Neuronal stem cell (in vitro differentiated cells): ENCODE results near the gene NTF4.

Experiments used
- DNase-seq: peaks from one replicate; pipeline ENCODE4 v3.0.0-alpha.2; 2013; ENCODE audit warnings: low spot score
- H2AFZ ChIP-seq: one replicate; pipeline ENCODE4 v1.6.1; 2013; ENCODE audit warnings: mild to moderate bottlenecking, low read length, inconsistent platforms
- H2AK5ac ChIP-seq: 2 replicates; pipeline ENCODE4 v1.6.1; 2013; ENCODE audit warnings: low read depth, mild to moderate bottlenecking, inconsistent platforms, low read length, moderate library complexity, mixed read lengths
- H2BK120ac ChIP-seq: 2 replicates; pipeline ENCODE4 v1.6.1; 2013; ENCODE audit warnings: low read depth, mild to moderate bottlenecking, inconsistent platforms, low read length, moderate library complexity, mixed read lengths
- H2BK12ac ChIP-seq: one replicate; pipeline ENCODE4 v1.6.1; 2013; ENCODE audit warnings: low read length, inconsistent platforms
- H2BK15ac ChIP-seq: 2 replicates; pipeline ENCODE4 v1.6.1; 2013; ENCODE audit warnings: mild to moderate bottlenecking, low read length, inconsistent platforms, mixed read lengths
- H2BK5ac ChIP-seq: one replicate; pipeline ENCODE4 v1.6.1; 2013; ENCODE audit warnings: inconsistent platforms, mild to moderate bottlenecking, low read length, moderate library complexity
- H3K14ac ChIP-seq: one replicate; pipeline ENCODE4 v1.6.1; 2013; ENCODE audit warnings: low read length, inconsistent platforms
- H3K18ac ChIP-seq: 2 replicates; pipeline ENCODE4 v1.6.1; 2013; ENCODE audit warnings: low read length, inconsistent platforms
- H3K23ac ChIP-seq: 2 replicates; pipeline ENCODE4 v1.6.1; 2013; ENCODE audit warnings: low read depth, mild to moderate bottlenecking, mixed read lengths, low read length, inconsistent platforms; ENCODE audit not compliant: poor library complexity
- H3K27ac ChIP-seq: replicated peaks from 3 replicates; pipeline ENCODE4 v1.5.1; 2013; ENCODE audit warnings: low read length, inconsistent platforms
- H3K27me3 ChIP-seq, 3 experiments: 2 replicates each; pipeline ENCODE4 v1.6.1; 2013; ENCODE audit warnings: low read length in 3 of 3, mild to moderate bottlenecking in 2 of 3, inconsistent platforms in 1 of 3, low read depth in 1 of 3, mixed read lengths in 1 of 3, moderate library complexity in 1 of 3; ENCODE audit not compliant: control insufficient read depth in 3 of 3, insufficient read depth in 3 of 3
- H3K36me3 ChIP-seq, 2 donors: replicated peaks in 1 of 2; 2 replicates each; pipeline ENCODE4 v1.6.1; 2013; ENCODE audit warnings: low read length in 2 of 2; ENCODE audit not compliant: control insufficient read depth in 2 of 2, insufficient read depth in 2 of 2
- H3K4ac ChIP-seq: 2 replicates; pipeline ENCODE4 v1.6.1; 2013; ENCODE audit warnings: inconsistent platforms, mild to moderate bottlenecking, low read length, moderate library complexity
- H3K4me1 ChIP-seq, 2 donors: 1 replicate in 1 of 2; 2 replicates in 1 of 2; pipeline ENCODE4 v1.6.1; 2013; ENCODE audit warnings: low read length in 2 of 2, low read depth in 1 of 2; ENCODE audit not compliant: control insufficient read depth in 2 of 2, insufficient read depth in 1 of 2
- H3K4me2 ChIP-seq: one replicate; pipeline ENCODE4 v1.6.1; 2013; ENCODE audit warnings: mild to moderate bottlenecking, low read length, inconsistent platforms; ENCODE audit not compliant: insufficient read depth, poor library complexity, severe bottlenecking
- H3K4me3 ChIP-seq, 2 donors: 2 replicates each; pipeline ENCODE4 v1.5.1; 2013; ENCODE audit warnings: low read length in 2 of 2, mild to moderate bottlenecking in 2 of 2, inconsistent platforms in 1 of 2, moderate library complexity in 1 of 2
- H3K79me1 ChIP-seq: one replicate; pipeline ENCODE4 v1.6.1; 2013; ENCODE audit warnings: low read depth, mild to moderate bottlenecking, inconsistent platforms, low read length, moderate library complexity
- H3K9ac ChIP-seq: one replicate; pipeline ENCODE4 v1.6.1; 2013; ENCODE audit warnings: mild to moderate bottlenecking, low read depth, low read length, inconsistent platforms; ENCODE audit not compliant: poor library complexity
- H3K9me3 ChIP-seq, 2 donors: replicated peaks in 1 of 2; 2 replicates each; pipeline versions ENCODE3 to v1.6.1; 2013; ENCODE audit warnings: low read length in 2 of 2, mild to moderate bottlenecking in 2 of 2, inconsistent platforms in 1 of 2, low read depth in 1 of 2, mixed read lengths in 1 of 2, moderate library complexity in 1 of 2; ENCODE audit not compliant: control insufficient read depth in 2 of 2, insufficient read depth in 1 of 2
- H4K8ac ChIP-seq: one replicate; pipeline ENCODE4 v1.6.1; 2013; ENCODE audit warnings: low read depth, mild to moderate bottlenecking, inconsistent platforms, low read length, moderate library complexity
- H4K91ac ChIP-seq: one replicate; pipeline ENCODE4 v1.6.1; 2013; ENCODE audit warnings: low read length, low read depth, mild to moderate bottlenecking, inconsistent platforms; ENCODE audit not compliant: poor library complexity
- WGBS, 2 donors: extraction: QIAGEN DNeasy Blood & Tissue Kit; methylation state at CpG; one replicate each; pipeline ENCODE4 v1.1.7; 2013; ENCODE audit warnings: missing lambda C conversion rate in 2 of 2, mixed read lengths in 1 of 2; ENCODE audit not compliant: insufficient read length in 2 of 2, insufficient replicate concordance in 1 of 2; ENCODE audit errors: extremely low coverage in 2 of 2; 5-methylcytosine and 5-hydroxymethylcytosine counted together

Gene NTF4

GRCh38 chr19:49110567-49110966 lies 45.9 kb upstream of the NTF4 start:
- DNase-seq = no peak
- H3K27ac ChIP-seq = no peak overlapping the region
- H3K4me3 ChIP-seq = no peak overlapping the region
- no peak overlapping the region for H2BK5ac ChIP-seq
- peaks cover 7% of the 10 kb centered on the region for H3K79me1 ChIP-seq
- peaks cover 7% of the 10 kb centered on the region in 2 donors for H3K4me1 ChIP-seq
- no peak overlapping the region for H2BK12ac ChIP-seq
- no peak overlapping the region for H3K9ac ChIP-seq
- H3K36me3 ChIP-seq = peaks cover 35 to 45% of the 10 kb centered on the region in 2 donors
- H3K9me3 ChIP-seq = no peaks in the 10 kb centered on the region
- no peak overlapping the region for H2AFZ ChIP-seq
- no peak overlapping the region for H4K8ac ChIP-seq
- no peak overlapping the region for H3K4me2 ChIP-seq
- no peak overlapping the region for H3K14ac ChIP-seq
- H2BK120ac ChIP-seq = no peak overlapping the region
- no peak overlapping the region for H4K91ac ChIP-seq
- H2AK5ac ChIP-seq = no peak overlapping the region
- no peak overlapping the region for H3K23ac ChIP-seq
- H3K18ac ChIP-seq = no peak overlapping the region
- no peak overlapping the region for H2BK15ac ChIP-seq
- no CpG with 5 or more reads among the region's 3 CpGs for WGBS, 2 donors
- H3K27me3 ChIP-seq = peaks cover 0 to 2% (median 0%) of the 10 kb centered on the region in 3 experiments
- no peak overlapping the region for H3K4ac ChIP-seq

GRCh38 chr19:49109569-49110233 lies 45.1 kb upstream of the NTF4 start:
- Histone ChIP-seq H3K18ac (no peak overlapping the region), H3K9me3 (no peaks in the 10 kb centered on the region), H3K14ac (no peak overlapping the region), H3K4me3 (no peak overlapping the region), H3K4me1 (peaks cover 2 to 5% of the 10 kb centered on the region in 2 donors), H4K8ac (no peak overlapping the region), H3K36me3 (peaks cover 41 to 53% of the 10 kb centered on the region in 2 donors), H2BK5ac (no peak overlapping the region), H4K91ac (no peak overlapping the region), H2BK15ac (no peak overlapping the region), H3K9ac (no peak overlapping the region), H3K27me3 (peaks cover 0 to 2% (median 0%) of the 10 kb centered on the region in 3 experiments), H3K4me2 (no peak overlapping the region), H2AFZ (no peak overlapping the region), H3K23ac (no peak overlapping the region), H2BK12ac (no peak overlapping the region), H2AK5ac (no peak overlapping the region), H2BK120ac (no peak overlapping the region), H3K79me1 (peaks cover 7% of the 10 kb centered on the region), H3K4ac (no peak overlapping the region), H3K27ac (no peak overlapping the region)
- no CpG with 5 or more reads among the region's 8 CpGs for WGBS, 2 donors
- DNase-seq = no peak

GRCh38 chr19:49109051-49109450 lies 44.4 kb upstream of the NTF4 start:
- H3K36me3 ChIP-seq = peaks cover 42 to 60% of the 10 kb centered on the region in 2 donors
- peak overlapping the region; percentile 12 for H3K9ac ChIP-seq

DNA sequence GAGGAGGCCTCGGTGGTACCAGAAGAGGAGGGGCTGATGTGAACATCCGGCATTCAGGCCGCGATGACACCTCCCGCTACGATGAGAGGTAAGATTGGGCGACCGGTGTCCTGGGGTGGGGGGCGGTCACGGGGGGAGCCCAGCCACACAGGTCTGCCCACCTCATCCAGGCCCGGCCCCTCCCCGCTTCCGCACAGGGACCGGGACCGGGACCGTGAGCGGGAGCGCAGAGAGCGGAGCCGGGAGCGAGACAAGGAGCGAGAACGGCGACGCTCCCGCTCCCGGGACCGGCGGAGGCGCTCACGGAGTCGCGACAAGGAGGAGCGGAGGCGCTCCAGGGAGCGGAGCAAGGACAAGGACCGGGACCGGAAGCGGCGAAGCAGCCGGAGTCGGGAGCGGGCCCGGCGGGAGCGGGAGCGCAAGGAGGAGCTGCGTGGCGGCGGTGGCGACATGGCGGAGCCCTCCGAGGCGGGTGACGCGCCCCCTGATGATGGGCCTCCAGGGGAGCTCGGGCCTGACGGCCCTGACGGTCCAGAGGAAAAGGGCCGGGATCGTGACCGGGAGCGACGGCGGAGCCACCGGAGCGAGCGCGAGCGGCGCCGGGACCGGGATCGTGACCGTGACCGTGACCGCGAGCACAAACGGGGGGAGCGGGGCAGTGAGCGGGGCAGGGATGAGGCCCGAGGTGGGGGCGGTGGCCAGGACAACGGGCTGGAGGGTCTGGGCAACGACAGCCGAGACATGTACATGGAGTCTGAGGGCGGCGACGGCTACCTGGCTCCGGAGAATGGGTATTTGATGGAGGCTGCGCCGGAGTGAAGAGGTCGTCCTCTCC lies 43.2 kb upstream of the NTF4 start:
- no peaks in the 10 kb centered on the region for H3K4me1 ChIP-seq
- H3K9ac ChIP-seq = no peak overlapping the region
- H3K27ac ChIP-seq = no peak overlapping the region
- no peak overlapping the region for H3K18ac ChIP-seq
- no peak overlapping the region for H4K91ac ChIP-seq
- peak overlapping the region; percentile 63 for H3K14ac ChIP-seq
- no peaks in the 10 kb centered on the region for H3K9me3 ChIP-seq
- DNase-seq = no peak
- no peak overlapping the region for H2BK5ac ChIP-seq
- no peak overlapping the region for H4K8ac ChIP-seq
- H3K79me1 ChIP-seq = peaks cover 10% of the 10 kb centered on the region
- H2BK120ac ChIP-seq = no peak overlapping the region
- H3K4ac ChIP-seq = no peak overlapping the region
- H2AFZ ChIP-seq = no peak overlapping the region
- peaks cover 48 to 71% of the 10 kb centered on the region in 2 donors for H3K36me3 ChIP-seq
- no peaks in the 10 kb centered on the region for H3K27me3 ChIP-seq
- H3K23ac ChIP-seq = peak overlapping the region; percentile 76
- WGBS, 2 donors = no CpG with 5 or more reads among the region's 93 CpGs
- peak overlapping the region; percentile 21 for H2AK5ac ChIP-seq
- no peak overlapping the region for H3K4me2 ChIP-seq
- H2BK15ac ChIP-seq = no peak overlapping the region
- no peak overlapping the region for H2BK12ac ChIP-seq
- no peak overlapping the region for H3K4me3 ChIP-seq

More at GRCh38 chr19:49109051-49109450, 44.4 kb upstream of the NTF4 start:
- Histone ChIP-seq H3K4me1 (peaks cover 0 to 5% of the 10 kb centered on the region in 2 donors), H2BK120ac (no peak overlapping the region), H3K4ac (no peak overlapping the region), H3K4me2 (no peak overlapping the region), H3K9me3 (no peaks in the 10 kb centered on the region), H3K14ac (no peak overlapping the region), H4K91ac (no peak overlapping the region), H3K4me3 (no peak overlapping the region), H3K27ac (no peak overlapping the region), H2BK15ac (no peak overlapping the region), H3K79me1 (peaks cover 7% of the 10 kb centered on the region), H2BK5ac (no peak overlapping the region), H2AFZ (no peak overlapping the region), H2AK5ac (no peak overlapping the region), H2BK12ac (no peak overlapping the region), H4K8ac (no peak overlapping the region), H3K27me3 (peaks cover 0 to 2% (median 0%) of the 10 kb centered on the region in 3 experiments), H3K23ac (no peak overlapping the region), H3K18ac (no peak overlapping the region)
- WGBS, 2 donors = no CpG with 5 or more reads among the region's 5 CpGs
- no peak for DNase-seq
